HG02623 (cell line): ENCODE data around the gene FAM181A.

Experiments
- ATAC-seq: cut with Tn5 transposase; IDR thresholded peaks from one replicate; pipeline ENCODE4 v1.9.1; 2021; ENCODE audit warnings: moderate library complexity; ENCODE audit not compliant: unreplicated experiment

The FAM181A gene

GRCh38 chr14:93960774-93961438 is 33.8 kb downstream of the FAM181A start:
- ATAC-seq: no peak

GRCh38 chr14:93961620-93962019 is 34.5 kb downstream of the FAM181A start:
- ATAC-seq: no peak

GRCh38 chr14:93962701-93963601 is 35.8 kb downstream of the FAM181A start:
- peak; percentile 33 for ATAC-seq

GRCh38 chr14:93963692-93964091 is 36.5 kb downstream of the FAM181A start:
- ATAC-seq: no peak

GRCh38 chr14:93964281-93964680 is 37.1 kb downstream of the FAM181A start:
- no peak for ATAC-seq

GRCh38 chr14:93964820-93965286 is 37.7 kb downstream of the FAM181A start:
- ATAC-seq: no peak

- ATAC-seq: no peak
Observed at GRCh38 chr14:93965287-93965821, 38.2 kb downstream of the FAM181A start.

GRCh38 chr14:93965946-93966474 is 38.9 kb downstream of the FAM181A start:
- ATAC-seq: no peak

GRCh38 chr14:93967637-93968250 is 40.6 kb downstream of the FAM181A start:
- peak; percentile 33 for ATAC-seq

GRCh38 chr14:93969082-93969828 is 42.1 kb downstream of the FAM181A start:
- no peak for ATAC-seq

- no peak for ATAC-seq
Observed at GRCh38 chr14:93970585-93970964, 43.4 kb downstream of the FAM181A start.

- peak; percentile 30 for ATAC-seq
Observed at GRCh38 chr14:93970965-93971634, 44.0 kb downstream of the FAM181A start.

GRCh38 chr14:93971635-93972027 is 44.5 kb downstream of the FAM181A start:
- ATAC-seq: no peak

- no peak for ATAC-seq
Observed at GRCh38 chr14:93972618-93973205, 45.6 kb downstream of the FAM181A start.

GRCh38 chr14:93973607-93974006 is 46.5 kb downstream of the FAM181A start:
- no peak for ATAC-seq

GRCh38 chr14:93974299-93974698 is 47.2 kb downstream of the FAM181A start:
- no peak for ATAC-seq

GRCh38 chr14:93974833-93975232 is 47.7 kb downstream of the FAM181A start:
- ATAC-seq: no peak

- peak; percentile 69 for ATAC-seq
Observed at GRCh38 chr14:93975791-93976476, 48.8 kb downstream of the FAM181A start.
